ENCODE measurements around the gene FXYD3. TPM values are rescaled to one million over a fixed set of nuclear protein-coding genes. Genes with fewer than 3 reads are reported as not detected.
A peak's percentile ranks its signal among the peaks of the same experiment; 100 is the strongest.

The FXYD3 gene
- total RNA-seq, 1 experiment from 2014 or later = 36.7 TPM

DNA sequence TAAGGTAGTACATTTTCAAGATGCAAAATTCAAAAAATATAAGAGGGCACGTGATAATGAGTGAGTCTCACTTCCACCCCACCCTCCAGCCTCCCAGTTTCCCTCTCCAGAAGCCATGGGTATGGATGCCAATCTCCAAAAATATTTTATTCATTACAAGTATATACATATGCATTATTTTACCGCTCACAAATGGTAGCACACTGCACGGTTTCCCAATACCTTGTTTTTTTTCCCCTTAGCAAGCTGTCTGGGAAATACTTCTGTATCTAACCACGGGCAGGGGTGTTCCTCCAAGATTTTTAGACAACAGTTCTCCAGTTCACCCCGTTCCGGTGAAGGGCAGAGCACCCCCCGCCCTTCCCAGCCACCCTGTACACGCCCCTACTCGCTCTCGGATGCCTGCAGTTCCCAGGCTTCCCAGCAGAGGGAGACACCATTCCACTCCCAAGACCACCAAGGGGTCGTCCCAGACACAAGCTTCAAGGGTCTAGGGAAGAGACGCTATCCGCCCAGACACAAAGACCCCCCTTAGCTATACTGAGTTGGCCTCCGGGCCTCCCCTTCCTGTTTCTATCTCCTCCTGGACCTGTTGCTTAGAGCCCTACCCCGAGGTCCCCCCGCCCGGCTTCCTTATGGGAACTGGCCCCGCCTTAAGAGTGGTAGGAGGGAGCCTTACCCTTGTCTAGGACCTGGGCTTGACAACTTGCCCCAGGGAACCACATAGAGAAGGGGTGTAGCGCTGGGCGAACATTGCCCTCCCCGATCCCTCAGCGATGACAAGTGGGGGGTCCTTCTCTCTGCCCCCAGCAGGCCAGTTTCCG lies 1.1 kb upstream of the FXYD3 start:
- peaks cover 25% of the 10 kb centered on the region for H3K4me1 Mint-ChIP-seq (ENCODE audit: low read depth, unreplicated experiment)
- H3K27me3 ChIP-seq (replicated peaks; ENCODE audit: control insufficient read depth, insufficient read depth, low read length) = no peaks in the 10 kb centered on the region
- H3K4me3 ChIP-seq (ENCODE audit: low read depth, low read length) = peak overlapping the region; percentile 45
- H3K9me3 ChIP-seq = no peaks in the 10 kb centered on the region
- ChIA-PET POLR2A (no interaction called here), CTCF (interaction anchor here (0.6 to 2.1 kb wide), 4 partner anchors 20 to 31 kb away, joined by 3 to 6 read pairs (median 4); partner anchors contain the start of gene LGI4)
- no peaks in the 10 kb centered on the region for H3K27me3 Mint-ChIP-seq (ENCODE audit: insufficient read depth, unreplicated experiment)
- no TSS peak for BruUV-seq (replicated peaks)
- H3K4me3 Mint-ChIP-seq (ENCODE audit: unreplicated experiment) = peak overlapping the region; percentile 58
- DNase-seq = peak; percentile 70 to 78
- peaks cover 31% of the 10 kb centered on the region for H3K4me1 ChIP-seq
- peaks cover 2% of the 10 kb centered on the region; the same call in 1 of the 2 replicates for H3K36me3 ChIP-seq (ENCODE audit: control insufficient read depth, insufficient read depth, low read length)
- no peak overlapping the region for H3K27ac Mint-ChIP-seq (ENCODE audit: unreplicated experiment)
- intact Hi-C loops (cut with micrococcal nuclease; ENCODE audit: unreplicated experiment) = loop anchor here (1.0 kb wide), 1 partner anchor 21 kb away; the partner anchor contains the start of gene LGI4
- H3K36me3 Mint-ChIP-seq (ENCODE audit: insufficient read depth, unreplicated experiment) = no peaks in the 10 kb centered on the region
- peak; percentile 96 to 97 for TF ChIP-seq CTCF (IDR thresholded peaks at IDR 0.05; ENCODE audit: insufficient read depth in 1 of 2, low read depth in 1 of 2, low read length in 1 of 2, severe bottlenecking in 1 of 2, unreplicated experiment in 1 of 2)
- no peaks in the 10 kb centered on the region for H3K9me3 Mint-ChIP-seq (ENCODE audit: unreplicated experiment)

GRCh38 chr19:35116072-35116801 lies 614 bp downstream of the FXYD3 start:
- peaks cover 31% of the 10 kb centered on the region for H3K4me1 ChIP-seq
- DNase-seq = peak; percentile 61 to 77
- POLR2A ChIA-PET = no interaction called here
- no peaks in the 10 kb centered on the region for H3K9me3 ChIP-seq
- peak overlapping the region; percentile 40 for H3K27ac Mint-ChIP-seq (ENCODE audit: unreplicated experiment)
- H3K27me3 ChIP-seq (replicated peaks; ENCODE audit: control insufficient read depth, insufficient read depth, low read length) = no peaks in the 10 kb centered on the region
- intact Hi-C loops (cut with micrococcal nuclease; ENCODE audit: unreplicated experiment) = loop anchor here (1.0 kb wide), 1 partner anchor 8 kb away; no protein-coding TSS in a partner anchor
- H3K9me3 Mint-ChIP-seq (ENCODE audit: unreplicated experiment) = no peaks in the 10 kb centered on the region
- H3K27me3 Mint-ChIP-seq (ENCODE audit: insufficient read depth, unreplicated experiment) = no peaks in the 10 kb centered on the region
- peak overlapping the region; percentile 67 for H3K4me3 Mint-ChIP-seq (ENCODE audit: unreplicated experiment)
- peak overlapping the region; percentile 45 for H3K4me3 ChIP-seq (ENCODE audit: low read depth, low read length)
- no peaks in the 10 kb centered on the region for H3K36me3 Mint-ChIP-seq (ENCODE audit: insufficient read depth, unreplicated experiment)
- BruUV-seq (replicated peaks) = no TSS peak
- TF ChIP-seq CTCF (IDR thresholded peaks at IDR 0.05; ENCODE audit: insufficient read depth in 1 of 2, low read depth in 1 of 2, low read length in 1 of 2, severe bottlenecking in 1 of 2, unreplicated experiment in 1 of 2) = no peak
- peaks cover 2% of the 10 kb centered on the region; the same call in 1 of the 2 replicates for H3K36me3 ChIP-seq (ENCODE audit: control insufficient read depth, insufficient read depth, low read length)
- CTCF ChIA-PET = interaction anchor here (1.1 to 2.1 kb wide), 4 partner anchors 8 to 49 kb away, joined by 3 to 7 read pairs (median 4); no protein-coding TSS in a partner anchor
- H3K4me1 Mint-ChIP-seq (ENCODE audit: low read depth, unreplicated experiment) = peaks cover 25% of the 10 kb centered on the region

GRCh38 chr19:35117116-35117515 lies 1.5 kb downstream of the FXYD3 start:
- peaks cover 4% of the 10 kb centered on the region; the same call in 1 of the 2 replicates for H3K36me3 ChIP-seq (ENCODE audit: control insufficient read depth, insufficient read depth, low read length)
- Mint-ChIP-seq H3K27ac (ENCODE audit: unreplicated experiment) (no peak overlapping the region), H3K4me1 (ENCODE audit: low read depth, unreplicated experiment) (peaks cover 25% of the 10 kb centered on the region), H3K27me3 (ENCODE audit: insufficient read depth, unreplicated experiment) (no peaks in the 10 kb centered on the region), H3K9me3 (ENCODE audit: unreplicated experiment) (no peaks in the 10 kb centered on the region), H3K36me3 (ENCODE audit: insufficient read depth, unreplicated experiment) (no peaks in the 10 kb centered on the region), H3K4me3 (ENCODE audit: unreplicated experiment) (peak overlapping the region; percentile 67)
- H3K4me1 ChIP-seq = peaks cover 31% of the 10 kb centered on the region
- H3K9me3 ChIP-seq = no peaks in the 10 kb centered on the region
- TF ChIP-seq CTCF (IDR thresholded peaks at IDR 0.05; ENCODE audit: insufficient read depth in 1 of 2, low read depth in 1 of 2, low read length in 1 of 2, severe bottlenecking in 1 of 2, unreplicated experiment in 1 of 2) = no peak
- ChIA-PET POLR2A (no interaction called here), CTCF (interaction anchor here (1.1 to 1.2 kb wide), 2 partner anchors 7 to 19 kb away, joined by 3 read pairs; no protein-coding TSS in a partner anchor)
- no TSS peak for BruUV-seq (replicated peaks)
- DNase-seq = no peak
- intact Hi-C loops (cut with micrococcal nuclease; ENCODE audit: unreplicated experiment) = no loop called here
- peak overlapping the region; percentile 45 for H3K4me3 ChIP-seq (ENCODE audit: low read depth, low read length)
- no peaks in the 10 kb centered on the region for H3K27me3 ChIP-seq (replicated peaks; ENCODE audit: control insufficient read depth, insufficient read depth, low read length)
